Cardiac muscle cell (in vitro differentiated cells and primary cell): Measurements from ENCODE around the gene ACOT6. TPM values are rescaled to one million over a fixed set of nuclear protein-coding genes. Genes with fewer than 3 reads are reported as not detected.
A peak's percentile ranks its signal among the peaks of the same experiment; 100 is the strongest.
"Not testable (repeated sequence)": the region's sequence is repeated elsewhere in the genome, so short reads cannot be mapped to it uniquely, and the experiment has no call there.

Experiments
- DNase-seq, 2 donors: peaks; one replicate each; pipeline versions ENCODE4 v3.0.0 to v3.0.0-alpha.2; 2010 to 2017; ENCODE audit warnings: low read depth in 1 of 2, low spot score in 1 of 2
- H3K27ac ChIP-seq: fragments of 200-600 bp; sonication (generic); 2 replicates; pipeline ENCODE4 v1.5.1; 2016
- H3K27me3 ChIP-seq: fragments of 200-600 bp; sonication (generic); 2 replicates; pipeline ENCODE4 v1.6.0; 2016; ENCODE audit warnings: control low read depth
- H3K36me3 ChIP-seq: fragments of 200-600 bp; sonication (generic); 2 replicates; pipeline ENCODE4 v1.5.1; 2016; ENCODE audit warnings: control low read depth
- H3K4me1 ChIP-seq: fragments of 200-600 bp; sonication (generic); 2 replicates; pipeline ENCODE4 v1.8.1; 2017; ENCODE audit warnings: low read depth, mild to moderate bottlenecking, mixed run types
- H3K4me3 ChIP-seq: fragments of 200-600 bp; sonication (generic); 2 replicates; pipeline ENCODE4 v1.5.1; 2016; ENCODE audit warnings: mild to moderate bottlenecking
- H3K9me3 ChIP-seq: fragments of 200-600 bp; sonication (generic); 2 replicates; pipeline ENCODE4 v1.5.1; 2017; ENCODE audit warnings: low read depth, mild to moderate bottlenecking, control low read depth
- polyA plus RNA-seq: library from polyadenylated mRNA; unstranded; fragments of >200 nt; fragmentation: Nextera tagmentation; extraction: Ambion mirVana; gene quantifications from 2 replicates; pipeline ENCODE4 v1.2.1, GENCODE V29; 2016
- total RNA-seq: library from RNA; depleted of rRNA; stranded (reverse); fragments of >200 nt; gene quantifications from 2 replicates; pipeline ENCODE4 v1.2.3, GENCODE V29; 2016
- TF ChIP-seq, protein P1 (sequence below): IDR thresholded peaks from 2 replicates; pipeline ENCODE4 v1.5.1; 2012; ENCODE audit warnings: low read depth, mild to moderate bottlenecking, low read length

ACOT6 gene
- total and polyA plus RNA-seq, 2 experiments from 2014 or later = 0.45 to 0.59 TPM

DNA sequence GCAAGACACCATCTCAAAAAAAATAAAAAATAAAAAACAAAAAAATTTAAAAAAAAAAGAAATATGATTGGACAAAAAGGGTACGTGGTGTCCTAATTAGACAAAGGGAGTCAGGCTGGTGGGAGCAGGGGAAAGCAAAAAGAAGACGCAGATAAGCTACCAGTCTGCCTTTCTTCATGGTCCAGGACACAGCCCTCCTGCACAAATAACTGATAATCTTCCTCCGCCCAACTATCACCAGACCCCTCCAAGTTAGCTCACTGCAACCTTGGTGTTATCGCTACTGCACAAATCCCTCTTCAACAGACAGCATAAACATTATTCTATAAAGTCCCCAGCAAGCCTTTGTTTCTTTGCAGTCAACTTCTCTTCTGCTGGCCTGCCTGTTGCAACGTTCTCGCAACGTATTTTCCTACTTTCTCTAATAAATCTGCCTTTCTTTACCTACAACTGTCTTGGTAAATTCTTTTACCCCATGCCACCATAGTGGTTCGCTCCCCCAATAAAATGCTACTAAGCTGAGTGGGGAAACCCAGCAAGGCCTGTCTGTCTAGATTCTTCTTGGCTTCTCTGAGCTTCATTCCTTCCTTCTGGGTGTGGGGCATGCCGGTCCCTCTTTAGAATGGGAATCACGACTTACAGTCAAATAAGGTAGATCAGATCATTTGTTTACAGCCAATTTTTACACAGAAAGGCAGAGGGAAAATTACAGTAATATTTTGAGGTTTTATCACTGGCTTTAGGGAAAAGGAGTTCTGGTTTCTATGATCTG lies 17.9 kb downstream of the ACOT6 start:
- Histone ChIP-seq H3K4me3 (no peak overlapping the region), H3K27me3 (no peaks in the 10 kb centered on the region), H3K9me3 (no peaks in the 10 kb centered on the region), H3K27ac (no peak overlapping the region), H3K36me3 (no peaks in the 10 kb centered on the region), H3K4me1 (no peaks in the 10 kb centered on the region)
- DNase-seq = no peak
- TF ChIP-seq, protein P1, sequence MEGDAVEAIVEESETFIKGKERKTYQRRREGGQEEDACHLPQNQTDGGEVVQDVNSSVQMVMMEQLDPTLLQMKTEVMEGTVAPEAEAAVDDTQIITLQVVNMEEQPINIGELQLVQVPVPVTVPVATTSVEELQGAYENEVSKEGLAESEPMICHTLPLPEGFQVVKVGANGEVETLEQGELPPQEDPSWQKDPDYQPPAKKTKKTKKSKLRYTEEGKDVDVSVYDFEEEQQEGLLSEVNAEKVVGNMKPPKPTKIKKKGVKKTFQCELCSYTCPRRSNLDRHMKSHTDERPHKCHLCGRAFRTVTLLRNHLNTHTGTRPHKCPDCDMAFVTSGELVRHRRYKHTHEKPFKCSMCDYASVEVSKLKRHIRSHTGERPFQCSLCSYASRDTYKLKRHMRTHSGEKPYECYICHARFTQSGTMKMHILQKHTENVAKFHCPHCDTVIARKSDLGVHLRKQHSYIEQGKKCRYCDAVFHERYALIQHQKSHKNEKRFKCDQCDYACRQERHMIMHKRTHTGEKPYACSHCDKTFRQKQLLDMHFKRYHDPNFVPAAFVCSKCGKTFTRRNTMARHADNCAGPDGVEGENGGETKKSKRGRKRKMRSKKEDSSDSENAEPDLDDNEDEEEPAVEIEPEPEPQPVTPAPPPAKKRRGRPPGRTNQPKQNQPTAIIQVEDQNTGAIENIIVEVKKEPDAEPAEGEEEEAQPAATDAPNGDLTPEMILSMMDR = no peak

DNA sequence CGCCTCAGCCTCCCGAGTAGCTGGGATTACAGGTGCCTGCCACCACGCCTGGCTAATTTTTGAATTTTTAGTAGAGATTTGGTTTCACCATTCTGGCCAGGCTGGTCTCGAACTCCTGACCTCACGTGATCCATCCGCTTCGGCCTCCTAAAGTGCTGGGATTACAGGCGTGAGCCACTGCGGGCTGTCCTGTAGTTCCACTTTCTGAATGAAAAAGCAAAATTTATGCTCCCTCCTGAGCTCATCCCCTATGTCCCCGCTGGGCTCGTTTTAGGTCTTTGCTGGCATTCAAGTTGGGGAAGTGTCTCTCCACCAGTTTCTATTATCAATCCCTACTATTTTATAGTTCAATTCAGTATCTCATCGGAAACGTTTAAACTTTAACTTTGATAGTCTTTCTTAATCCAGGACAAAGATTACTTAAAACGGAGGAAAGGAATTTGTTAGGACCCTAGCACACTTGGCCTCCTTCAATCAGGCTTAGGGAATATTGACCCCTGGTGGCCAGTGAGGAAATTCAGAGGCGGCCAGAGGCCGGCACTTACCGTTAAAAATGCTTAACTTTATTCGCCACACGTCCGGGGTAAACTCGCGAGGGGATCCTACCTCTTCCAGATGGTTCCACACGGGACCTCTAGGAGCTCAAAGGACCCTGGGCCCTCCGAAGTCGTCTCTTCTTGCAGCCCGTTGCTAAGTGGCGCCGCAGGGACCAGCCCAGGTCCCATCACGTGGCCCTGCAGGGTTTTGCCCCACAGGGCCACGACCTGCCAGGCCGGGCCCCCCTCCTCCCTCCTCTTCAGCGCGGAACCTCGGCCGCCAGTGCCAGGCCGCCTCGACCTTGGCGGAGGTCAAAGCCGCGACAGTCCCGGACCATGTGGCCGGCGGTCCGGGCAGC lies 21.0 kb downstream of the ACOT6 start:
- Histone ChIP-seq H3K27ac (no peak overlapping the region), H3K36me3 (no peaks in the 10 kb centered on the region), H3K4me1 (no peaks in the 10 kb centered on the region), H3K4me3 (no peak overlapping the region), H3K27me3 (no peaks in the 10 kb centered on the region), H3K9me3 (no peaks in the 10 kb centered on the region)
- DNase-seq = peak; percentile 71 to 86
- TF ChIP-seq, protein P1 = peak; percentile 83

DNA sequence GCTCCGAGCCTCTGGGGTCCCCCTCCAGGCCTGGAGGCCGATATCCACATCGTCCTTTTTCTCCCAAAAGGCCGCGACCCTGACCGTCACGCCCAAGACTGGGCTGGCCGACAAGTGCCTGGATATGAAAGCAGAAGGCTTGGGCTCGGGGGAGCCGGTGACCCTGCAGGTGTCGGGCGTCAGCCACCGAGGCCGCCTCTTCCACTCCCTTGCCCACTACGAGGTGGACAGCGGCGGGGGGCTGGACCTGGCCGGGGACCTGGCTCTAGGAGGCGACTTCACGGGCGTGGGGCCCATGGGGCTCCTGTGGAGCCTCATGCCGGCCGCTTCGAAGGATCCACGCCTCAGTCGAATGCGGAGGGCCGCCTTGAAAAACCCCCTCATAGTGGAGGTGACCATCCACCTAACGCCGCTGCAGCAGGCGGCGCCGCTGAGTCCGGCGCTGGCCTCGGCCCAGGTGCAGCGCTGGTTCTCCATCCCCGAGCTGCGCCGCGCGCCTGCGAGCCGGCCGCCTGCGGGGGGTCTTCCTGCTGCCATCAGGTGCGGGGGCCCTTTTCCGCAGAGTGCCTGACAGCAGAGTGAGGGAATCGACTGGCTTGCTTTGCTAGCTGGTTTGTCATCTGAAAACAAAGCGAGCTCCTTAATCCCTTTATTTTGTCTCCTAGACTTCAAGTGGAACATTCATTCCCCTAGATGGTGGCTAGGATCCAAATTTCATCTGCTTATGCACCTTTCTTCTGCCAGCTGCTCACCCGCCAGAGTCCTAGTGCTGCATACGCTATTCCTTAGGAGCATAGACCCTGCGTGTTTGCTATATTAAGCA lies 21.9 kb downstream of the ACOT6 start:
- H3K36me3 ChIP-seq = no peaks in the 10 kb centered on the region

DNA sequence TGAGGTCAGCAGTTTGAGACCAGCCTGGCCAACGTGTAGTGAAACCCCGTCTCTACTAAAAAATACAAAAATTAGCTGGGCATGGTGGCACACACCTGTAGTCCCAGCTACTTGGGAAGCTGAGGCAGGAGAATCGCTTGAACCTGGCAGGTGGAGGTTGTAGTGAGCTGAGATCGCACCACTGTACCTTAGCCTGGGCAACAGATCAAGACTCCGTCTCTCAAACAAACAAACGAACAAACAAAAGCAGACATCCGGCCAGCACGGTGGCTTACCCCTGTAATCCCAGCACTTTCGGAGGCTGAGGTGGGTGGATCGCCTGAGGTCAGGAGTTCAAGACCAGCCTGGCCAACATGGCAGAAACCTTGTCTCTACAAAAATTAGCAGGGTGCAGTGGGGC lies 24.0 kb downstream of the ACOT6 start:
- H3K4me1 ChIP-seq, H3K27ac ChIP-seq, DNase-seq, H3K4me3 ChIP-seq, H3K36me3 ChIP-seq, H3K9me3 ChIP-seq, H3K27me3 ChIP-seq: not testable (repeated sequence)

More for the DNA sequence above, 21.9 kb downstream of the ACOT6 start:
- peak; percentile 43 to 54 for DNase-seq
- no peaks in the 10 kb centered on the region for H3K27me3 ChIP-seq
- TF ChIP-seq, protein P1 = peak; percentile 52
- no peak overlapping the region for H3K27ac ChIP-seq
- no peaks in the 10 kb centered on the region for H3K9me3 ChIP-seq
- H3K4me1 ChIP-seq = no peaks in the 10 kb centered on the region
- H3K4me3 ChIP-seq = no peak overlapping the region

DNA sequence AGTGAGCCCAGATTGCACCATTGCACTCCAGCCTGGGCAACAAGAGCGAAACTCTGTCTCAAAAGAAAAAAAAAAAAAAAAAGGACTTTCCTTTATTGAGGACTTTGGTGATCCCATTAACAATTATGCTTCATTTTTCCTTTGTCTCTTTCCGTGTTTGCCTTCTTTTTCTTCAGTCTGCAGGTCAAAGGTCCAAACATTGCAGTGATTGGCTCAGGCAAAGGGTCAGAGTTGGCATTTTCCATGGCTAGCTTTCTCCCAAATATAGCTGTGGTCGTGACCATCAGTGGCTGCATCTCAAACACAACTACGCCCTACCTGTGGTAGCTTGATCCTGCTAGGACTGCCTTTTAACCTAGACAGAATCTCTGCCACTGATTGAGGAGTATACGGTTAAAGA lies 25.5 kb downstream of the ACOT6 start:
- Histone ChIP-seq H3K27ac (no peak overlapping the region), H3K27me3 (no peaks in the 10 kb centered on the region), H3K36me3 (no peaks in the 10 kb centered on the region), H3K4me1 (no peaks in the 10 kb centered on the region), H3K4me3 (no peak overlapping the region), H3K9me3 (no peaks in the 10 kb centered on the region)
- DNase-seq = no peak
- TF ChIP-seq, protein P1 = no peak
